ENCODE measurements around the gene PTN.
"Not testable (repeated sequence)": the region's sequence is repeated elsewhere in the genome, so short reads cannot be mapped to it uniquely, and the experiment has no call there.

PTN gene

GRCh38 chr7:137195996-137196395 lies 147.5 kb downstream of the PTN start:
- DNase-seq (ENCODE audit: low read depth), result no peak
- no peak overlapping the region for H3K4me3 ChIP-seq (ENCODE audit: low read depth, low read length)
- TF ChIP-seq, protein P1, sequence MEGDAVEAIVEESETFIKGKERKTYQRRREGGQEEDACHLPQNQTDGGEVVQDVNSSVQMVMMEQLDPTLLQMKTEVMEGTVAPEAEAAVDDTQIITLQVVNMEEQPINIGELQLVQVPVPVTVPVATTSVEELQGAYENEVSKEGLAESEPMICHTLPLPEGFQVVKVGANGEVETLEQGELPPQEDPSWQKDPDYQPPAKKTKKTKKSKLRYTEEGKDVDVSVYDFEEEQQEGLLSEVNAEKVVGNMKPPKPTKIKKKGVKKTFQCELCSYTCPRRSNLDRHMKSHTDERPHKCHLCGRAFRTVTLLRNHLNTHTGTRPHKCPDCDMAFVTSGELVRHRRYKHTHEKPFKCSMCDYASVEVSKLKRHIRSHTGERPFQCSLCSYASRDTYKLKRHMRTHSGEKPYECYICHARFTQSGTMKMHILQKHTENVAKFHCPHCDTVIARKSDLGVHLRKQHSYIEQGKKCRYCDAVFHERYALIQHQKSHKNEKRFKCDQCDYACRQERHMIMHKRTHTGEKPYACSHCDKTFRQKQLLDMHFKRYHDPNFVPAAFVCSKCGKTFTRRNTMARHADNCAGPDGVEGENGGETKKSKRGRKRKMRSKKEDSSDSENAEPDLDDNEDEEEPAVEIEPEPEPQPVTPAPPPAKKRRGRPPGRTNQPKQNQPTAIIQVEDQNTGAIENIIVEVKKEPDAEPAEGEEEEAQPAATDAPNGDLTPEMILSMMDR (IDR thresholded peaks at IDR 0.05; ENCODE audit: insufficient read depth, low read depth, low read length, missing control alignments), result no peak

DNA sequence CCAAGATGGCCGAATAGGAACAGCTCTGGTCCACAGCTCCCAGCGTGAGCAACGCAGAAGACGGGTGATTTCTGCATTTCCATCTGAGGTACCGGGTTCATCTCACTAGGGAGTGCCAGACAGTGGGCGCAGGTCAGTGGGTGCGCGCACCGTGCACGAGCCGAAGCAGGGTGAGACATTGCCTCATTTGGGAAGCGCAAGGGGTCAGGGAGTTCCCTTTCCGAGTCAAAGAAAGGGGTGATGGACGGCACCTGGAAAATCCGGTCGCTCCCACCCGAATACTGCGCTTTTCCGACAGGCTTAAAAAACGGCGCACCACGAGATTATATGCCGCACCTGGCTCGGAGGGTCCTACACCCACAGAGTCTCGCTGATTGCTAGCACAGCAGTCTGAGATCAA lies 161.9 kb downstream of the PTN start:
- not testable (repeated sequence) for H3K4me3 ChIP-seq (ENCODE audit: low read depth, low read length); DNase-seq (ENCODE audit: low read depth)
